Stomach (tissue), 4 donors: ENCODE measurements around the gene MTCL1.

ENCODE experiments used
- CTCF ChIP-seq, 7 experiments: fragments of 450-650 bp in 4 of 7; fragments of 200-600 bp in 3 of 7; sonication (generic) in 3 of 7; IDR thresholded peaks; one replicate each; pipeline ENCODE4 v1.5.1; 2016 to 2019; ENCODE audit warnings: antibody characterized with exemption in 7 of 7, control low read depth in 2 of 7, mild to moderate bottlenecking in 1 of 7
- POLR2AphosphoS5 ChIP-seq, 3 donors: sonication (generic); formaldehyde crosslinking; IDR thresholded peaks; one replicate each; pipeline ENCODE4 v1.6.1; 2016; ENCODE audit warnings: antibody characterized with exemption in 3 of 3

DNA sequence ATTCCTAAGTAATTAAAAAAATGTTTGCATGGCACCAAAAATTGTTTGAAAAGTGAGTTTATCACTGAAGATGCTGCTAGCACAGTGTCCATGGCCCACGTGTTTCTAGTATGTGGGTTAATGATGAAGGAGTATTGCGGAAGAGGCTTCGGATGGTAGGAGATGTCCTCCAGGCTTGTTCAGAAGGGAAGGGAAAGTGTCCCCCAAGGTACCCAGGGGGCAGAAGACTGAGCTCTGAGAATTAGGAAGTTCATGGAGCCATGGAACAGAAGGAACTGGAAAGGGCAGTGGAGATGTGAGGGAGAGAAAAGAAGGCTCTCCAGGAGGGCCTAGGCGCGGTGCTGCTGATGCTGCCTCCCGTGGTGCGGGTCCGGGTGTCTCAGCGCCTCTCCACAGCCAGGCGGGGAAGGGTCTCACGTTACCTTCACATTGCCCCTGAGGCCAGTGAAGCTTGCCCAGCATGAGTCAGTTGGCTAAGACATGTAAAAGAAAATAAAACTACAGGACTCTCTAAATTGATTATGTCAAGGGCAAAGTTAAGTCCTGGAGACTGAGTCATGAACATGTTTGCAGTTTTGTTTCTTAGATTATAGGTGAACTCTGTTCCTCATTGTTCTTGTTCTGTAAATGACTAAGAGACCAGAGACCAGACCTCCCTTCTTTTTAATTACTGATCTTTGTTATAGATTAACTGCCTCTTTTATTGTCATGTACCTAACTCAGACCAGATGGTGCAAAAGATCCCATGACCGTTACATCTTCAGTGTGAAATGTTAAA, 89.0 kb downstream of the MTCL1 start:
- TF ChIP-seq CTCF (IDR thresholded peaks at IDR 0.05) = no peak
- no peak for TF ChIP-seq POLR2AphosphoS5 (IDR thresholded peaks at IDR 0.05)
